CD4-positive, alpha-beta T cell treated with Interleukin-1 beta for 1 hour (primary cell): ENCODE measurements around the gene PATL2.
"Not testable (repeated sequence)": the region's sequence is repeated elsewhere in the genome, so short reads cannot be mapped to it uniquely, and the experiment has no call there.

Experiments
- DNase-seq, 2 donors: peaks; one replicate each; pipeline ENCODE4 v3.0.0-alpha.2; 2020 to 2022

PATL2 gene

GRCh38 chr15:44689318-44689717 lies 21.8 kb downstream of the PATL2 start:
- DNase-seq = not testable (repeated sequence)

- DNase-seq = peak; percentile 86
These were observed 28.1 kb downstream of the PATL2 start for GRCh38 chr15:44682809-44683682.

GRCh38 chr15:44682211-44682610 lies 28.9 kb downstream of the PATL2 start:
- DNase-seq = no peak

DNA sequence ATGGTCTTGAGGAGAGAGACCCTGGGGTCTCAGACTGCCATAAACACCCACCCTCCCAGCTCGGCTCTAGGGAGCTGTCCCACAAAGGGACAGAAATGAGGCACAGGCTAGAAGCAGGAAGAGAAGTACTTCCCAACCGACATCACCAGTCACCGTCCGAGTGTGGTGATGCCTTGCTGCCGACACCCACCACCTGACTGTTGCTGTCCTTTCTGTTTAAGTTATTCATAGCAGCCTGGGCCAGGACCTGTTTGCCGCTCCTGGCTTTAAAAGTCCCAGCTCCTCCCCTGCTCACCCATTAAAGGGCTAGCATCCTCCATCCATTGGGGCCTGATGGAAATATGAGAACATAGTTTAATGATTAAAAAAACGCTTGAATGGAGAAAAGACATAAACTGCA lies 34.4 kb downstream of the PATL2 start:
- peak; percentile 38 to 52 for DNase-seq

DNA sequence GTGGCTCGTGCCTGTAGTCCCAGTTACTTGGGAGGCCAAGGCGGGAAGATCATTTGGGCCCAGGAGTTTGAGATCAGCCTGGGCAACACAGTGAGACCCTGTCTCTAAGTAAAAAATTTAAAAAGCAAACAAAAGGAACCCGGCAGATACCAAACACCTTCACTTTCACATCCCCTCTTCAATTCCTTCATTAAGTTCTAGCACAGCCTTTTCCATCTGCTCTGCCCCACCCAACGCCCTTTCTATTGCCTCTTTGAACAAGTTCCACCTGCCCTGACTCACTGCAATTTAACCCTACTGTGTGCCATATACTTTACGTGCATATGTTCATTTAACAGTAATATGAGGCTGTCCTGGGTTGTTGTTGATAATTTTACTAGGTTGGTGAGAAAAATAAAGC lies 35.2 kb downstream of the PATL2 start:
- DNase-seq = no peak

GRCh38 chr15:44673639-44674038 lies 37.5 kb downstream of the PATL2 start:
- no peak for DNase-seq

DNA sequence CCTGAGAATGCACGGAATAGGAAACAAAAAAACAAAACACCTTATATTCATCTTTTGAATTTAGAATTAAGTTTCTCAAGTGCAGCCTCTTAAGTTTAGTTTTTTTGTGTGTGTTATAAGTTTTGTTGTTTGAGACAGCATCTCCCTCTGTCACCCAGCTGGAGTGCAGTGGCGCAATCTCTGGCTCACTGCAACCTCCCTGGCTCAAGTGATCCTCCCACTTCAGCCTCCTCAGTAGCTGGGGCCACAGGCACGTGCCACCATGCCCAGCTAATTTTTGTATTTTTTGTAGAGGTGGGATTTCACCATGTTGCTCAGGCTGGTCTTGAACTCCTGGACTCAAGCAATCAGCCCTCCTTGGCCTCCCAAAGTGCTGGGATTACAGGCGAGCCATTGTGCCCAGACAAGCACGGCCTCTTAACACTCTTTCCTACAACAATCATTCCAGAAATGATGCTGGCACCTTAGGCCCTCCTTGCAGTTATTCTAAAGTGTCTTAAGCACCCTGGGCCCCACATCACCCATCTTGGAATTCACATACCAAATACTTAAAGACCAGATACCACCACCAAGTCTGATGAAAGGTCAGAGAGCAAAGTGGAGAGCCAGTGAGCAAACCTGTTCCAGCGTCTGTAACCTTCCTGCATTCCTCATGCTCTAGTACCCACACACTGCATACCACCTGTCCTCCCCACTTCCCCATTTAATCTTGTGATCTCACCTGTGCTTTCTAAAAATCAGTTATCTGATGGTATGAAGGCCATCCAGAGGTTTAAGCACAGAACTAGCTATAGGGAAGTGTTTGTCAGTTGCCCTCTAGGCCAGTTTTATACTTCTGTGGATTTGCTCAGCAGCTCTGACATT lies 40.8 kb downstream of the PATL2 start:
- no peak for DNase-seq

GRCh38 chr15:44668921-44669320 lies 42.2 kb downstream of the PATL2 start:
- DNase-seq = no peak

DNA sequence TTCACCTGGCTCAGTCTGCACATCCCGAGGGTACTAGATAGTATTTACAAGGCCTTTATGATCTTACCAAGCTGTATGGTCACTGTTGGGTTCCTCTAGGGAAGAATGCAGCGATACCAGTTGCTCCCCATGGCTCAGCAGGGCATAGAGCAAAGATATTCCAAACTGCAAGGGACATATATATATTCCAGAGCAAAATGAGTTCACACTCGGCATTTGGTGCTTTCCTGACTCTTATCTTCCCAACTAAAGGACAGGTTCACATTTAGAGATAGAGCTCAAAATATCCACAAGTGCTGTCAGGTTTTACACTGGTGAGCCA lies 44.1 kb downstream of the PATL2 start:
- no peak for DNase-seq

- DNase-seq = peak in 1 of 2 donors; percentile 56
These were observed 44.7 kb downstream of the PATL2 start for GRCh38 chr15:44666210-44667038.

DNA sequence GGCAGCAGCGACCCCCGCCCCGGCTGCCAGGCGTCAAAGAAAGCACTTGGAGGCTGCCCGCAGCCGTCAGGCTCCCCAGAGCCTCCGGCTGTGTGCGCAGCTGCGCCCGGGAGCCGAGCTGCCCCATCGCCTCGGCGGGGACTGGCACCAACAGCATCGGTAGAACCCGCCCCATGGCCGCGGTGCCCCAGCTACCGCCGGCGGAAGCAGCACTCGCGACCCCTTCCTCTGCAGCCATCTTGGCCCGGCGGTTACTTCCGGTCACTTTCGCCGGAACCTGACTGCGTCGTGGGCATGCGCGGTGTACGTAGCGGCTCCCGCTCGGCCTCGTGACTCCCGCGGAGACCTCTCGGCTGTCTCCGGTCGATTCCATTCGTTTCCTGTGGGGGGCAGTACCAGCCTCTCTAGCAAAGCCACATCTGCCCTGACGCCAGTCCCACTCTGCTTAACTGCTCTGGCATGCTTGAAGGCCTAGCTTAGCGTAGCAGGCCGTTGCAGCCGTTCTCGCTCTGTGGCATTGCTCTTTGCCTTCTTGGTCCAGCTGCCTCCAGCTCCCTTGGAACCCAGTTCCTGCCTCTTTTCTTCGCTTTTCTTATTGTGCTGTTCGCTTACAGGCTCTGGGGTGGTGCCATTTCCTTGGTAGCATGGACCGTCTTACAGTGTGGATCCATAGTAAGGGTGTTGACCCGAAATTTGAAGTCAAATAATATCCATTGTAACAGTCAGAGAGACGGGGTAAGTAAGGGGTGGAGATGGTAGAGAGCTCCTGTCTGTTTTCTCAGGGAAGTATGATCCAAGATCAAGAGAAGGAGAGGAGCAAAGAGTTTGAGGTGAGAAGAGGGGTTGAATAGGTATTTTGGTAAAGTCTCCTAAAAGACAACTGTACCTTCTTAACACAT lies 47.5 kb downstream of the PATL2 start, which contains the start of gene SPG11:
Gene SPG11, minus strand, starts transcription at position 253 of the 899 bp plus-strand sequence. Its CDS starts 15 bp downstream, at position 238.
- peak; percentile 98 to 99 for DNase-seq

DNA sequence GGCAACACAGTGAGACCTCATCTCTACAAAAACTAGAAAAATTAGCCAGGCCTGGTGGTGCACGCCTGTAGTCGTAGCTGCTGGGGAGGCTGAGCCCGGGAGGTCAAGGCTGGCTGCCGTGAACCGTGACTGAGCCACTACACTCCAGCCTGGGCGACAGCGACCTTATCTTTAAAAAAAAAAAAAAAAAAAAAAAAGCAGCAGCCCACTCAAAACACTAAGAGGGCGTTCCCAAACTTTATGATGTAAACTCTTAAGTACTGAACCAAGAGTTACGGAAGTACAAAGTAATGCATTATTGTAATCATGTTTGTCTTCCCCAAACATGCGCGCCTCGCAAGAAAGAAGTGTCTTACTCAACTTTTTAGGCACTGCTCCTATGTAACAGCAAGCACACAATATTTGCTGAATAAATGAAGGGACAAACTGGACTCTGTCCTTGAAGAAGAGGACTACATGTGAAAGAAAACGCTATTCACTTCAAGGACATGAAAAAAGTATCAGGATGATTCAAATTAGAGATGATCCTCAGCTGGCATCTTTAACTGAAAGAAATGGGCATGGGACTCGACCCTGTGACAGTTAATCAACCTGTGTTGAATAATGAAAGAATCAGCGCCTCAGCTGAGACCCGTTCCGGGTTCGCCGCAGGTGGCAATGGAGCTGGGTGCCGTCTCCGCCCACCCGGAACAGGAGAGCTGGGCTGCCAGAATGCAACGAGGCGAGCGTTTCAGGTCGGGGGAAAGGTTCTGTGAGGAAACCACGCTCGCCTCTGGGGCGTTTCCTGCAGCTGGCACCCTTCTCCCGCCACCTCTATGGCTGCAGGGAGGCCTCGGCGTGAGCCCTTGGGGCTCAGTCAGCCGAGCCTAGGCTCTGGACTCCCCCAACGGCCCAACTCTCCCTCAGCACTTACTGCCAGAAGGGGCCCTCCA lies 48.4 kb downstream of the PATL2 start:
- DNase-seq = peak; percentile 87 to 88

- no peak for DNase-seq
These were observed 49.5 kb downstream of the PATL2 start for GRCh38 chr15:44661576-44661975.

- DNase-seq = no peak
These were observed 52.1 kb downstream of the PATL2 start for GRCh38 chr15:44659056-44659455.

DNA sequence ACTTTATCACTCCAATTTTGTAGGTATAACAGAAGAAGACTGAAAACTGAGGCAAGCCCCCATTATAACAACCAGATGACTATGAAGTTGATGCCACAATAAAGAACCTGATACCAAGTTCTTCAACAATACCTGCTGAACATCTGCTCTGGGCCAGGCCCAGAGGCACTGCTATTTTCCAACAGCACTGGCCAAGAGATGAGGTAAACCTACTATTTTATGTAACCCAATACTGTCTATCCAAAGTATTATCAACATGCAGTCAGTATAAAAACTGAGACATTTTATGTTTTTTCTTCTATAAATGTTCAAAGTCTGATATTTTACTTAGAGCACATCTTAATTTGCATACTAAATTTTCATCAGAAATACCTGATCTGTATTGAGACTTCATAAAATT lies 53.7 kb downstream of the PATL2 start:
- DNase-seq = no peak

GRCh38 chr15:44656913-44657312 lies 54.2 kb downstream of the PATL2 start:
- DNase-seq = no peak

DNA sequence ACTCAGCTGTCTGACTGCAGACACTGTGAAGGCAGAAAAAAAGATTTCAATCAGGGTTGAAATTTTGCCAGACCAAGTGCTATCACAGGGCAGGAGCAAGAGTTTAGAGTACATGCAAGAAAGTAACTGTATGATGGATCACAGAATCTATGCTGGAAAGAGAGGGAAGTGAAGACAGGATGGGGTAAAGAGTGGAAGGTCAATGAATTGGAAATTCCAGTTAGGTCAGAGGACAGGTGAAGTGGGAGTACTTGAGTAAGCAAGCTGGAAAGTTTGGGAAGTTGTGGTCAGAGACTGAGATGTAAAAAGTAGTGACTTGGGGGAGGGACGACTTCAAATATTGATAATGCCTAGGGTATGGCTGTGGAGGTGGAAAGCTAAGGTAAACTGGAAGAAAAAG lies 54.8 kb downstream of the PATL2 start:
- DNase-seq = no peak

DNA sequence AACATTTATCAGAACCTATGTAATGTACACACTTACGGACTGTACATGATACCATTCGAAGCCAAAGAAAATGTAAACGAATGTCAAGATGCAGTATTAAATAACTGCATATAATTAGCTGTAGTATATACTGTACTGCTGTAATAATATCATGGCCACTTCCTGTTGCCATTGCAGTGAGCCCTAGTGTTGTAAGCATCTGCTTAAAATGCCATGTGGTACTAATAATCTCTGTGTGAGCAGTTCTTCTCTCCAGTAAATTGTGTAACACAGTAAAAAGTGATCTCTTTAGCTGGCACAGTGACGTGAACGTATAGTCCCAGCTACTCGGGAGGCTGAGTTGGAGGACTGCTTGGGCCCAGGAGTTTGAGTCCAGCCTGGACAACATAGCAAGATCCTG lies 56.3 kb downstream of the PATL2 start:
- DNase-seq = no peak

DNA sequence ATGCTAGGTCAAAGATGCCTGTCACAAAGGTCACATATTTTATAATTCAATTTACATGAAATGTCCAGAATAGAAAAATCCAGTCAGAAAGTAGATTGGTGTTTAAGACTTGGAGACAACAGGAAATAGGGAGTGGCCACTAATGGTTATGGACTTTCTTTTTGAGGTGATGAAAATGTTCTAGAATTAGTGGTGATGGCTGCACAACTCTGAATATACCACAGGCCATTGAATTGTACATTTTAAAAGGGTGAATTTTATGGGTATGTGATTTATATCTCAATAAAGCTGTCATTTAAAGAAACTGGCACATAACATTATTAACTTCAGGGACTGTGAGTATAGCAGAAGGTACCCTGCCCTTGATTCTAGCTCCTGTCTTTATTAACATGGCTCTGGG lies 63.5 kb downstream of the PATL2 start:
- no peak for DNase-seq

GRCh38 chr15:44647036-44647435 lies 64.1 kb downstream of the PATL2 start:
- DNase-seq = no peak

DNA sequence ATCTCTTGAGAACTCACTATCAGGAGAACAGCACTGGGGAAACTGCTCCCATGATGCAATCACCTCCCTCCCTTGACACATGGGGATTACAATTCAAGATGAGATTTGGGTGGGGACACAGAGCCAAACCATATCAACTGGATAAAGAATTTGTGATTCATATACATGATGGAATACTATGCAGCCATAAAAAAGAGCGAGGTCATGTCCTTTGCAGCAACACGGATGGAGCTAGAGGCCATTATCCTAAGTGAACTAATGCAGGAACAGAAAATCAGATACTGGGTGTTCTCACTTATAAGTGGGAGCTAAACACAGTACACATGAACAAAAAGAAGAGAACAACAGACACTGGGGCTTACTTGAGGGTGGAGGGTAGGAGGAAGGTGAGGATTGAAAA lies 64.7 kb downstream of the PATL2 start:
- DNase-seq = no peak
